ENCODE results near the gene GFRA3.

The GFRA3 gene

DNA sequence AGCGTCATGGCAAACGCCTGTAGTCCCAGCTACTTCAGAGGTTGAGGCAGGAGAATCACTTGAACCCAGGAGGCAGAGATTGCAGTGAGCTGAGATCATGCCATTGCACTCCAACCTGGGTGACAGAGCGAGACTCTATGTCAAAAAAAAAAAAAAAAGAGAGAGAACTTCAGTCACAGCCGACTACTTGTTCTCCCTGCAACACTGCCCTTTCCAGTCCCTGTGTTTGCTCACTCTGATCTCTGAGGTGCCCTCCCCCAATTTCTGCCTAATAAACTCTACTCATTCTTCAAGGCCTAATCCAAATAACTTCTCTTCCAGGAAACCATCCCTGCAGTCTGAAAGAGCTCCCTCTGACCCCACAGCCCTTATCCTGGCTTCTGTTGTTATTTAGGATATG lies 28.1 kb downstream of the GFRA3 start:
- Histone ChIP-seq H3K4me3 (ENCODE audit: low read length) (no peak overlapping the region), H3K27ac (ENCODE audit: low read length) (no peak overlapping the region), H3K36me3 (ENCODE audit: insufficient read depth, low read depth, low read length) (no peaks in the 10 kb centered on the region), H3K9me3 (ENCODE audit: insufficient read depth, low read depth, low read length) (no peaks in the 10 kb centered on the region), H3K27me3 (ENCODE audit: insufficient read depth, low read length) (peaks cover 31% of the 10 kb centered on the region), H3K4me1 (ENCODE audit: insufficient read depth, low read length) (peaks cover 4% of the 10 kb centered on the region; the same call in 1 of the 2 replicates), H3K9ac (ENCODE audit: low read depth, low read length) (no peak overlapping the region)

GRCh38 chr5:138245717-138246116 lies 28.7 kb downstream of the GFRA3 start:
- H3K36me3 ChIP-seq (ENCODE audit: insufficient read depth, low read depth, low read length): no peaks in the 10 kb centered on the region
- no peak overlapping the region for H3K27ac ChIP-seq (ENCODE audit: low read length)
- peaks cover 37% of the 10 kb centered on the region for H3K27me3 ChIP-seq (ENCODE audit: insufficient read depth, low read length)
- peaks cover 4% of the 10 kb centered on the region; the same call in 1 of the 2 replicates for H3K4me1 ChIP-seq (ENCODE audit: insufficient read depth, low read length)
- H3K9me3 ChIP-seq (ENCODE audit: insufficient read depth, low read depth, low read length): no peaks in the 10 kb centered on the region
- no peak overlapping the region for H3K9ac ChIP-seq (ENCODE audit: low read depth, low read length)
- H3K4me3 ChIP-seq (ENCODE audit: low read length): no peak overlapping the region

GRCh38 chr5:138243794-138244193 lies 30.6 kb downstream of the GFRA3 start:
- peaks cover 4% of the 10 kb centered on the region; the same call in 1 of the 2 replicates for H3K4me1 ChIP-seq (ENCODE audit: insufficient read depth, low read length)
- H3K27ac ChIP-seq (ENCODE audit: low read length): no peak overlapping the region
- H3K4me3 ChIP-seq (ENCODE audit: low read length): no peak overlapping the region
- H3K9me3 ChIP-seq (ENCODE audit: insufficient read depth, low read depth, low read length): no peaks in the 10 kb centered on the region
- H3K36me3 ChIP-seq (ENCODE audit: insufficient read depth, low read depth, low read length): no peaks in the 10 kb centered on the region
- H3K9ac ChIP-seq (ENCODE audit: low read depth, low read length): no peak overlapping the region
- peaks cover 55% of the 10 kb centered on the region for H3K27me3 ChIP-seq (ENCODE audit: insufficient read depth, low read length)

- H3K27ac ChIP-seq (ENCODE audit: low read length): no peak overlapping the region
- peaks cover 56% of the 10 kb centered on the region for H3K27me3 ChIP-seq (ENCODE audit: insufficient read depth, low read length)
- no peaks in the 10 kb centered on the region for H3K9me3 ChIP-seq (ENCODE audit: insufficient read depth, low read depth, low read length)
- H3K4me1 ChIP-seq (ENCODE audit: insufficient read depth, low read length): peaks cover 4% of the 10 kb centered on the region; the same call in 1 of the 2 replicates
- no peaks in the 10 kb centered on the region for H3K36me3 ChIP-seq (ENCODE audit: insufficient read depth, low read depth, low read length)
- H3K9ac ChIP-seq (ENCODE audit: low read depth, low read length): peak overlapping the region; percentile 65; the same call in 1 of the 2 replicates
- H3K4me3 ChIP-seq (ENCODE audit: low read length): peak overlapping the region; percentile 80
Observed at GRCh38 chr5:138241688-138242571, 32.5 kb downstream of the GFRA3 start.

DNA sequence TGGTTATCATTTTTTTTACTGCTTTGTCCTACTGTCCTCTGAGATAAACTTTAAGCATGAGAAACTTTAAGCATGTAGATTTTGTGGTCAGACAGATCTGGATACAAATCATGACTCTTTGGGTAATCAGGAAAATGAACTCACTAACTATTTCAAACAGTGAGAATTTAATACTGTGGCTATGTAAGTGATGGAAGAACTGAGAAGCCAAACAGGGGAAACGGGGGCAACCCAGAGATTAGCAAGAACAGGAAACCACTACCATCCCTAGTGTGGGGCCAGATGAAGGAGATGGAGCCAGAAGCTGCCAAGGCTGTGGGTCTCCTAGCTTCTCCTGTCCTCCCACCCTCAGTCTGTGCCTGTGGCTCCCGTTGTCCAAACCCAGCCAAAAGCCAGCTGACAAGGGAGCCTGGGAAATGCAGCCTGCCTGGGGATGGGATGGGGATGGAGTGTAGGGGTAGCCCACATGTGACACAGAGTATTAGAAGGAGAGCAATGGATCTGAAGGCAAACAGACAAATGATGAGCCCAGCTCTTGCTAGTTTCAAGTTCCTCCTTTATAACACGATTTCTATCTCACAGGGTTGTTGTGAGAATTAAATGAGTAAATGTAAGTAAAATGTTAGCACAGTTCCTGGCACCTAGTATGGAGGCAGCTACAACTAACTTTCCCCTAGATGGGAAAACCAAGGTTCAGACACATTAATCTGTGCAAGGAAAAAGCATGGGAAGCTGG lies 33.6 kb downstream of the GFRA3 start:
- no peak overlapping the region for H3K4me3 ChIP-seq (ENCODE audit: low read length)
- H3K36me3 ChIP-seq (ENCODE audit: insufficient read depth, low read depth, low read length): no peaks in the 10 kb centered on the region
- H3K27me3 ChIP-seq (ENCODE audit: insufficient read depth, low read length): peaks cover 56% of the 10 kb centered on the region
- peaks cover 3% of the 10 kb centered on the region; the same call in 1 of the 2 replicates for H3K4me1 ChIP-seq (ENCODE audit: insufficient read depth, low read length)
- no peak overlapping the region for H3K27ac ChIP-seq (ENCODE audit: low read length)
- no peak overlapping the region for H3K9ac ChIP-seq (ENCODE audit: low read depth, low read length)
- H3K9me3 ChIP-seq (ENCODE audit: insufficient read depth, low read depth, low read length): no peaks in the 10 kb centered on the region

DNA sequence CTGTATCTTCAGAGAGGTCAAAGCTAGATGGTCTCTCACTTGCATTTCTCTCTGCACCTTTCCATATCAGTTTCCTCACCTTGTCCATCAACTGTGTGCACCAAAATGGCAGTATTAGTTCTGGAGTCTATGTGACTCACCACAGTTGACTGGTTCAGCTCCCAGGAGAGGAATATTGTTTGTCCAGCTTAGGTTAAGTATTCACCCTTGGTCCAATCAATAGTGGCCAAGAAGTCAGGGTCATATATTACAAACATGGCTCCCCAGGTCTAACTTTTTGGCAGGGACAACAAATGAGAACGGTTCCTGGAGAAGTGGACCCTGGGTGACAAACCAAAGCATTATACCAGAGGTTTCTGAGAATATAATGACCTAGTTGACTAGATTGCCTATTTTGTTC lies 36.4 kb downstream of the GFRA3 start:
- Histone ChIP-seq H3K27ac (ENCODE audit: low read length) (no peak overlapping the region), H3K36me3 (ENCODE audit: insufficient read depth, low read depth, low read length) (no peaks in the 10 kb centered on the region), H3K9me3 (ENCODE audit: insufficient read depth, low read depth, low read length) (no peaks in the 10 kb centered on the region), H3K4me1 (ENCODE audit: insufficient read depth, low read length) (no peaks in the 10 kb centered on the region), H3K4me3 (ENCODE audit: low read length) (no peak overlapping the region), H3K9ac (ENCODE audit: low read depth, low read length) (no peak overlapping the region), H3K27me3 (ENCODE audit: insufficient read depth, low read length) (peaks cover 42% of the 10 kb centered on the region)

DNA sequence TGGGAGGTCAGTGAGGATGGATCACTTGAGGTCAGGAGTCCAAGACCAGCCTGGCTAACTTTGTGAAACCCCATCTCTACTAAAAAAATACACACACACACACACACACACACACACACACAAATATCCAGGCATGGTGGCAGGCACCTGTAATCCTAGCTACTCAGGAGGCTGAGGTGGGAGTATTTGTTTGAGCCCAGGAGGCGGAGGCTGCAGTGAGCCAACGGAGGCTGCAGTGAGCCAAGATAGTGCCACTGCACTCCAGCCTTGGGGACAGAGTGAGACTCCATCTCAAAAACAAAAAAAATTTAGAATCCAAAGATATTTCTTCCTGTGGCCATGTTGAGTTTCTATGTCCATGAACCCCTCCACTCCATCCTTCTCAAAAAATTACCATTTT lies 39.8 kb downstream of the GFRA3 start:
- H3K4me1 ChIP-seq (ENCODE audit: insufficient read depth, low read length): no peaks in the 10 kb centered on the region
- H3K4me3 ChIP-seq (ENCODE audit: low read length): no peak overlapping the region
- no peaks in the 10 kb centered on the region for H3K36me3 ChIP-seq (ENCODE audit: insufficient read depth, low read depth, low read length)
- peaks cover 9% of the 10 kb centered on the region for H3K27me3 ChIP-seq (ENCODE audit: insufficient read depth, low read length)
- no peaks in the 10 kb centered on the region for H3K9me3 ChIP-seq (ENCODE audit: insufficient read depth, low read depth, low read length)
- no peak overlapping the region for H3K9ac ChIP-seq (ENCODE audit: low read depth, low read length)
- H3K27ac ChIP-seq (ENCODE audit: low read length): no peak overlapping the region

DNA sequence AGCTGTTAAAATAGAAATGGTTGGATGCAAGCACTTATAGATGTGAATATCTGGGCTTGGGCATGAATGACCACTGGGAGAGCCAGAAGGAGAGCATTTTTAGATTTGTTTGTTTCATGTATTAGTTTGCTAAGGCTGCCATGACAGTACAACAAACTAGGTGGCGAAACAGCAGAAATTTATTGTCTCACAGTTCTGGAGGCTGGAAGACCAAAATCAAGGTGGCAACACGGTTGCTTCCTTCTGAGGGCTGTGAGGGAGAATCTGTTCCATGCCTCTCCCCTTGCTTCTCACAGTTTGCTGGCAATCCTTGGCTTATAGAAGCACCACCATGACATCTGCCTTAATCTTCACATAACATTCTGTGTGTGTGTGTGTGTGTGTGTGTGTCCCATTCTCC lies 41.1 kb downstream of the GFRA3 start:
- no peaks in the 10 kb centered on the region for H3K4me1 ChIP-seq (ENCODE audit: insufficient read depth, low read length)
- H3K9me3 ChIP-seq (ENCODE audit: insufficient read depth, low read depth, low read length): no peaks in the 10 kb centered on the region
- no peak overlapping the region for H3K4me3 ChIP-seq (ENCODE audit: low read length)
- H3K36me3 ChIP-seq (ENCODE audit: insufficient read depth, low read depth, low read length): no peaks in the 10 kb centered on the region
- H3K27ac ChIP-seq (ENCODE audit: low read length): no peak overlapping the region
- H3K27me3 ChIP-seq (ENCODE audit: insufficient read depth, low read length): no peaks in the 10 kb centered on the region
- no peak overlapping the region for H3K9ac ChIP-seq (ENCODE audit: low read depth, low read length)

DNA sequence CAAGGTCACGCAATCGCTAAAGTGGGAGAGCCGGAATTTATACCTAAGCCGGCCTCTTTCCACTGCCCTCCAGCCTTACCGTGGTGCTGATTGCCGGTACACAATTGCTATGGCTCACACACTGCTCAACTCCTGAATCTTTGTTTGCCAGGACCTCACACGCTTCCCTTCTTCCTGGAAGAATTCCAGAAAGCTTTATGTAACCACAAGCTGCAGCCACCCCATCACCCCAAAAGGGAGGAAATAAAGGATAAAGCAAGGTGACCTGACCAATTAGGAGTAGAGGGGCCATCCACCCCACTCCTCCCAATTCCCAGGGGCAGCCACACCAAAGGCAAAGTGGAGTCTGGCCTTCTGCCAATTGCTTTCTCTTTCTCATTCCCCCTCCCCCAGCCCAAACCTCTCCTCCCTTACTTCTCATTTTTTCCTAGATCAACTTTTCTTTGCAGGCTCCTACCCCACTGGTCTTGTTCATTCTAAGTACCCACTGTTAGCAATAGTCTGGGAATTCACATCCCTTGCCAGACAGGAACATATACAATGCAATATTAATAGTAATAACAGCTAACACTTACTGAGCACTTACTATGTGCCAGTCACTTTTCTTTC lies 43.3 kb downstream of the GFRA3 start:
- Histone ChIP-seq H3K9ac (ENCODE audit: low read depth, low read length) (no peak overlapping the region), H3K36me3 (ENCODE audit: insufficient read depth, low read depth, low read length) (no peaks in the 10 kb centered on the region), H3K27me3 (ENCODE audit: insufficient read depth, low read length) (no peaks in the 10 kb centered on the region), H3K27ac (ENCODE audit: low read length) (no peak overlapping the region), H3K4me3 (ENCODE audit: low read length) (no peak overlapping the region), H3K9me3 (ENCODE audit: insufficient read depth, low read depth, low read length) (peaks cover 3% of the 10 kb centered on the region; the same call in 1 of the 2 replicates), H3K4me1 (ENCODE audit: insufficient read depth, low read length) (no peaks in the 10 kb centered on the region)

DNA sequence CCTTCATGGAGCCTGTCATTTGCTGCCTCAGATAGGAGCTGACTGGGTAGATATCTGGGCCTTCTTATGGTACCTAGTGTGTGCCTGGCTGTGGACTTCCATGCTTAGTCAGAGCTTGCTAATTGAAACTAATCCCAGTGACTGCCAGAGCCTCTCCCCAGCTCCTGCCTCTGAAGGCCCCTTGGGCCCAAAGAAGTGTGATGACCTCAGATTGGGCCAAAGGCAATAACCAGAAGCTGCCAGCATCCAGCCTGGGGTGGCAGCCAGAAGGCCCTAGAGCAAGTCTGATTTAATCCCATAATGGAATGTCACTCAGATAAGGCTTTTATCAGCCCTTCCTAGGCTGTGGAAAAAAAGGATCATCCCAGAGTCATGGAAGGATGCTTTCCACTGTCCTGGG lies 44.2 kb downstream of the GFRA3 start:
- H3K4me3 ChIP-seq (ENCODE audit: low read length): no peak overlapping the region
- H3K36me3 ChIP-seq (ENCODE audit: insufficient read depth, low read depth, low read length): no peaks in the 10 kb centered on the region
- H3K9me3 ChIP-seq (ENCODE audit: insufficient read depth, low read depth, low read length): peaks cover 8% of the 10 kb centered on the region
- H3K27me3 ChIP-seq (ENCODE audit: insufficient read depth, low read length): no peaks in the 10 kb centered on the region
- no peak overlapping the region for H3K9ac ChIP-seq (ENCODE audit: low read depth, low read length)
- H3K27ac ChIP-seq (ENCODE audit: low read length): no peak overlapping the region
- H3K4me1 ChIP-seq (ENCODE audit: insufficient read depth, low read length): no peaks in the 10 kb centered on the region

GRCh38 chr5:138229387-138229786 lies 45.0 kb downstream of the GFRA3 start:
- H3K4me1 ChIP-seq (ENCODE audit: insufficient read depth, low read length): no peaks in the 10 kb centered on the region
- no peaks in the 10 kb centered on the region for H3K27me3 ChIP-seq (ENCODE audit: insufficient read depth, low read length)
- no peak overlapping the region for H3K4me3 ChIP-seq (ENCODE audit: low read length)
- no peak overlapping the region for H3K9ac ChIP-seq (ENCODE audit: low read depth, low read length)
- no peaks in the 10 kb centered on the region for H3K36me3 ChIP-seq (ENCODE audit: insufficient read depth, low read depth, low read length)
- peaks cover 8% of the 10 kb centered on the region for H3K9me3 ChIP-seq (ENCODE audit: insufficient read depth, low read depth, low read length)
- no peak overlapping the region for H3K27ac ChIP-seq (ENCODE audit: low read length)
